OCI-LY1 (cell line): ENCODE results near the gene INTS2.

Experiments
- EZH2 ChIP-seq: fragments of 200-600 bp; sonication (generic), shearing (Covaris generic); IDR thresholded peaks from 2 replicates; pipeline ENCODE4 v1.8.0; 2017; ENCODE audit warnings: borderline replicate concordance, mixed run types, mild to moderate bottlenecking, antibody characterized with exemption, low read length, moderate library complexity, mixed read lengths
- TF ChIP-seq, protein P1 (sequence below): fragments of 200-600 bp; sonication (generic), shearing (Covaris generic); IDR thresholded peaks from 2 replicates; pipeline ENCODE4 v1.5.1; 2017; ENCODE audit warnings: mild to moderate bottlenecking, antibody characterized with exemption, low read length, moderate library complexity, mixed read lengths

DNA sequence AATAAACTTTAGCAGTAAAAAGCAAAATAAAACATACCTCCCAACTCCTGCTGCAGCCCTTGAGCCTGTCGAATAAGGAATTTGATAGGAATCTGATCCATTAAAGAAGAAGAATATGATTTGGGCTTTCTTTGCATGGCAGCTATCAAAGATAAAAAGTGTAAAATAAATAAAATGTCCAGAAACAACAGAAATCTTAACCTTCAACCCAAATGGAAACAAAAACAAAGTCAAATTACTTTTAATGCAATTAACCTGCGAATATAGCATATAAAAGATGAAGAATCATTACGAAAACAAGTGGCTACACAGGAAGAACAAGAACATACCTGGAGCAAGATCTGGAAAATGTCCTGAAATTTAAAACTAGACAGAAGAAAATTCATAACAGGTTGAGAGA, 42.9 kb downstream of the INTS2 start:
- TF ChIP-seq, protein P1, sequence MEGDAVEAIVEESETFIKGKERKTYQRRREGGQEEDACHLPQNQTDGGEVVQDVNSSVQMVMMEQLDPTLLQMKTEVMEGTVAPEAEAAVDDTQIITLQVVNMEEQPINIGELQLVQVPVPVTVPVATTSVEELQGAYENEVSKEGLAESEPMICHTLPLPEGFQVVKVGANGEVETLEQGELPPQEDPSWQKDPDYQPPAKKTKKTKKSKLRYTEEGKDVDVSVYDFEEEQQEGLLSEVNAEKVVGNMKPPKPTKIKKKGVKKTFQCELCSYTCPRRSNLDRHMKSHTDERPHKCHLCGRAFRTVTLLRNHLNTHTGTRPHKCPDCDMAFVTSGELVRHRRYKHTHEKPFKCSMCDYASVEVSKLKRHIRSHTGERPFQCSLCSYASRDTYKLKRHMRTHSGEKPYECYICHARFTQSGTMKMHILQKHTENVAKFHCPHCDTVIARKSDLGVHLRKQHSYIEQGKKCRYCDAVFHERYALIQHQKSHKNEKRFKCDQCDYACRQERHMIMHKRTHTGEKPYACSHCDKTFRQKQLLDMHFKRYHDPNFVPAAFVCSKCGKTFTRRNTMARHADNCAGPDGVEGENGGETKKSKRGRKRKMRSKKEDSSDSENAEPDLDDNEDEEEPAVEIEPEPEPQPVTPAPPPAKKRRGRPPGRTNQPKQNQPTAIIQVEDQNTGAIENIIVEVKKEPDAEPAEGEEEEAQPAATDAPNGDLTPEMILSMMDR: no peak
- no peak for TF ChIP-seq EZH2
